GM19043 (cell line): ENCODE results near the gene ADAMTS8.

Experiments
- ATAC-seq: cut with Tn5 transposase; IDR thresholded peaks from one replicate; pipeline ENCODE4 v1.9.1; 2021; ENCODE audit warnings: low read depth; ENCODE audit not compliant: unreplicated experiment

ADAMTS8 gene, protein sequence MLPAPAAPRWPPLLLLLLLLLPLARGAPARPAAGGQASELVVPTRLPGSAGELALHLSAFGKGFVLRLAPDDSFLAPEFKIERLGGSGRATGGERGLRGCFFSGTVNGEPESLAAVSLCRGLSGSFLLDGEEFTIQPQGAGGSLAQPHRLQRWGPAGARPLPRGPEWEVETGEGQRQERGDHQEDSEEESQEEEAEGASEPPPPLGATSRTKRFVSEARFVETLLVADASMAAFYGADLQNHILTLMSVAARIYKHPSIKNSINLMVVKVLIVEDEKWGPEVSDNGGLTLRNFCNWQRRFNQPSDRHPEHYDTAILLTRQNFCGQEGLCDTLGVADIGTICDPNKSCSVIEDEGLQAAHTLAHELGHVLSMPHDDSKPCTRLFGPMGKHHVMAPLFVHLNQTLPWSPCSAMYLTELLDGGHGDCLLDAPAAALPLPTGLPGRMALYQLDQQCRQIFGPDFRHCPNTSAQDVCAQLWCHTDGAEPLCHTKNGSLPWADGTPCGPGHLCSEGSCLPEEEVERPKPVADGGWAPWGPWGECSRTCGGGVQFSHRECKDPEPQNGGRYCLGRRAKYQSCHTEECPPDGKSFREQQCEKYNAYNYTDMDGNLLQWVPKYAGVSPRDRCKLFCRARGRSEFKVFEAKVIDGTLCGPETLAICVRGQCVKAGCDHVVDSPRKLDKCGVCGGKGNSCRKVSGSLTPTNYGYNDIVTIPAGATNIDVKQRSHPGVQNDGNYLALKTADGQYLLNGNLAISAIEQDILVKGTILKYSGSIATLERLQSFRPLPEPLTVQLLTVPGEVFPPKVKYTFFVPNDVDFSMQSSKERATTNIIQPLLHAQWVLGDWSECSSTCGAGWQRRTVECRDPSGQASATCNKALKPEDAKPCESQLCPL

DNA sequence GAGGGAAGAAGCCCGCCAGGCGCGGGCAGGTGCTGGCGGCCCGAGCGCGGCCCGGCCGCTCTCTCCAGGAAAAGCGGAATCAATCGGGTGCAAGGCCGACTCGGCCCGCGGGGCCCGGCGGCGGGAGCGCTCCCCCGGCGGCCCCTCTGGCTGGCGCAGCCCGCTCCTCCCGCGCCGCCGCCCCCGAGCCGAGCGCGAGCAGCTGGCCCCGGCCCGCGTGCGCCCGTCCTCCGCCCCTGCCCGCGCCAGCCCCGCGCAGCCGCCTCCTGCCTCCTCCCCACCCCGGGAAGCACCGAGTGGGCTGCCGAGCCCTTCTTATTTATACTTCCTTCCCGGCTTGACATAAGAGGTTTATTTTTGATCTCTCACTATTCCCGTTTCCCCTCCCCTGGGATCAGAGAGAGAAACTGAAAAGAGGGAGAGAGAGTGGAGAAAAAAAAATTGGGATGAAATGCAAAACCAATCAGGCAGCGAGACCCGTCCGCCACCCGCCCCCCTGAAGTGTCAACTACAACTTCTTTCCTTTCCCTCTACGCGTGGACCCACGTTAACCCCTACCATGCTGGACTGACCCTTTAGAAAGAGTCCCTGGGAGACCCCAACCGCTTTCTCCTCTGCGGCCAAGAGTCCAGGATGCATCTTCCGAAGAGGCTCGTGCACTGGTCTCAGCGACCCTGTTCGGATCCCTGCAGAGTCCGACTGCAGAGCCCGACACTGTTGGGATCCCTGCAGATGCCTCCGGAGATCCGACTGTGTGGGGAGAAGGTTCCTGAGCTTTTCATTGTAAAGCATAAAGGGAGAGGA lies at the start of gene ADAMTS8:
TSS of gene ADAMTS8 (minus strand) at position 294 of the 804 bp plus-strand sequence. CDS start 323 bp downstream, outside the sequence.
- ATAC-seq, result no peak

DNA sequence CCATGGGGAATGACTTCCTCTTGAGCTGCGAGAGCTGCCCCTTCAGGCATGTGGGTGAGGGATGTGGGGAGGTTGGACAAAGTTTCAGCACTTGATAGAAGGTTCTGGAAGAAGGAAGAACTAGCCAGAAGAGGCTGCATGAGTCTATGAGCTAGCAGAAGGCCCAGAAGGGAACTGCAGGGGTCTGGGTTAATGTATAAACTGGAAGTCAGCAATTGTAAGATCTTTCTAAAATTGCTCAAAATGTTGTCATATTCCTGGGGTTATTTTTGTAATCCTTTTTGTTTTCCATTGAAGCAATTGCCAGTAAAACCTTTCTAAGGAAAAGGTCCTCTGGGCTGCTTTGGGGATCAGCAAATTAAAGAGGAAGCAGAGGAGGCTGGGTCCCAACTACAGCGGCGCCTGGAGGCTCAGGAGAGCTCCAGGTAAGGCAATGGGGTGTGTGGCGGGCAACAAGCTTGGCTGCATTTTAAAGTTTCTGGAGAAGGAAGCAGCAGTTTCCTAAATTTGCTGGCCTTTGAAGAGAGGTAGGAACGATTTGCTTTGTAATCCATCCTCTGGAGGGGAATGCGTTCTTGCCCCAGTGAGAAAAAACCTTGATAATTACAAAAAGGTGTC lies 49.3 kb upstream of the ADAMTS8 start:
- no peak for ATAC-seq

DNA sequence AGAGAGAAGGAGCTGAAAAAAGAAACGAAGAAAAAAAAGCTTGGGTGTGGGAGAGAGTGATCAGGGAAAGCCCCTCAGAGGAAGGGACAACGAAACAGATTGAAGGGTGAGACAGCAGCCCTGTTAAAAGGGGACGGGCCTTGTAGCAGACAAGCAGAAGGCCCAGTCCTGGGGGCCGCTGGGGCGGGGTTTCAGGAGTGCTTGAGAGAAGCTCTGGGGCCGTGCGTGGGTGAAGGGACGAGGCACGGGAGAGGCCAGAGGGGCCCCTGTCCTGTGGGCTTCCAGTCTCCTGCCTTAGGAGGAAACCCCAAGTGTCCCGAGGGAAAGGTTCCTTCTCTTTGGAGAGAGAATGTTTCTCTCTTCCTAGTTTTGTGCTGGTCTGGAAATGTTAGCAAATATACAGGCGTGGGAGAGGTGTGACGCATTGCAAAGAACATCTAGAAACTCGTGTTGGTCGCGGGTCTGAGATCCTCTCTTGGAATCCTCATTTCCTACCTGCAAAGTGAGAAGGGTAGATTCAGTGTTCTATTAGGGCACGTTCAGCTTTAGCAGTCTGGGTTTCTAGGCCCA lies 48.6 kb upstream of the ADAMTS8 start:
- ATAC-seq, result no peak

DNA sequence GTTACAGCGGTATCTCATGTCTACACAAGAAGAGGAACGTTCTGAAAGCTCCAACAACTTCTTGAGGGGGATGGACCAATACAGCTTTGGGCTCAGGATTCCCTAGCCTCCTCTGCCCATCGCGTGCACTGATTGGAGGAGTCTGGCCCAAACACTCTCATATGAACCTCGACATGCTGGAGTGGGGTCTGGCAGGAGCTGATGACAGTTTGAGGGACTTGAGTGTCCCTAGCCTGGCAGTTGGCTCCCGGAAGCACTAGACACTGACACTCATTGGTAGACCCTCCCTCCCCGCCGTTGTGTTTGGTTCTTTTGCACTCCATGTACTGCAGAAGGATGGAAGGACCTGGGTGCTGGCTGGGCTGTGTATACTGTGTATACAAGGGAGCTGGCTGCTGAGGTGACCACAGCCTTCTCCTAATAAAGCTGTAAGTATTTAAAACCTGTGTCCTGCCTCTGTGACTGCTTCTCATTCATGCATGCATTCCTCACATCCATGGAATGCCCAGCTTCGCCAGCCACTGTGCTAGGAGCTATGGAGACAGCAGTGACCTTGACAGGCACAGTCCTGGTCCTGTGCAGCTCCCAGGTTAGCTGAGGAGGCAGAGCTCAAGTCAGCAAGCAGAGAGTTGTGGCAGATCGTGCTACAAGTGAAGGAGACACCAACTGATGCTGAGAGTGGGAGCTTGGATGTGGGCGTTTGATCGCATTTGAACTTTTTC lies 48.0 kb upstream of the ADAMTS8 start:
- ATAC-seq, result no peak

DNA sequence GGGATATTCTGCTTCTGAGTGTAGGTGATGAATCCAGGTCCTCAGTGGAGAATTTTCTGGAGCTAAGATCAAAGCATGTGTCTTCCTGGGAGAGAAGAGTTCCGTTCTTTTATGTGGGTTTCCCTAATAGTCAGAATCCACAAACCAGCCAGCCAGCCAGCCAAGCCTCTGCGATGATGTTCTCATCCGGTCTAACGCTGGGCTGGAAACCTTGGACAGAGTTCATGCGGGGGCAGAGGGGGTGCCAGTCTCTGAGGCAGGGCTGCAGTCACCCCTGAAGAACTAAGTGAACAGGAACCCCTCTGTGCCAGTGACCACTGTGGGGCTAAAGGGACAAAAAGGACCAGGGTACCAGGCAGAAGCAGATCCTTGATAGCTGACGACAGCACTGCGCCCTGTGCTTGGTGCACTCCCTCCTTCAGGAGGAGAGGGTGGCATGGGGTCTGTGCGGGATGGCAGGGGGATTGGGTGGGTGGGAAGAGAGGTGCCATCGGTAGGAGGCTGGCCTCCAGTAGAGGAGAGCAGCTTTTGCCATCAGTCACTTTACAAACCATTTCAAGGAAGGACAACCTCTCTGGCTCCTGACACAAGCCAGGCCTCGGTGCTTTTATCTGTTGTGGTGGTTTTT lies 47.1 kb upstream of the ADAMTS8 start:
- no peak for ATAC-seq

DNA sequence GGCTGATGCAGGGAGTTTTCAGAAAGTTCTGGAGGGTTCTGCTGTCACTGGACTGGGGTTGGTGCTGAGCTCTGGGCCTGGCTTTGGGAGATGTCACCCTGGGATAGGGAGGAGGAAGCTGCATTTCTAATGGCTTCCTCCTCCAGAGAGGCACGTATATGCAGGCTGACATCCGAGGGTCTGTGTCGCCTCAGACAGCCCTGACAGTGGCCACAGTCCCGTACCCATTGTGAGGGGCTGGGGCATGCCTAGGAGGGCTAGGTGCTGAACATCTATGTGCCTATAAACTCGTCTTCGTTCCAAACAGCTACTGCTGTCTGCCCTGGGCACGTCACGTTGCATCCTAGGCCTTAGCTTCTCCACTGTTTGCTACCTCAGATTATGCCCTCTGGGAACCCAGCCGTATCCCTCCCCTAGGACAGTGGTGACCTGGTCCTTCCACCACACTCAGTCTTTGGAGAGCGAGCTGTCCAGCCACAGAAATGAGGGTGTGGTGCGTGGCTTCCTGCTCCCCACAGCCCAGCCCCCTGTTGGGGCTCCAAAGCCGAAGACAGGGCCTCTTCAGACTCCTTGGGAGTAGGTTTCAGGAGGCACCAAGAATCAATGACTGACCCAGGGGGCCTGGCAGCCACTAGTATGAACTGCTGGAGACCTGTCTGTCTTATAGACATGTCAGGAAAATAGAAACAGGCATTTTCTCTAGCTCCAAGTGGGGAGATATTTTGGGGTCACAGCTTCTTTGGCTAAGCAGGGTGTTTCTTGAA lies 46.4 kb upstream of the ADAMTS8 start:
- no peak for ATAC-seq

DNA sequence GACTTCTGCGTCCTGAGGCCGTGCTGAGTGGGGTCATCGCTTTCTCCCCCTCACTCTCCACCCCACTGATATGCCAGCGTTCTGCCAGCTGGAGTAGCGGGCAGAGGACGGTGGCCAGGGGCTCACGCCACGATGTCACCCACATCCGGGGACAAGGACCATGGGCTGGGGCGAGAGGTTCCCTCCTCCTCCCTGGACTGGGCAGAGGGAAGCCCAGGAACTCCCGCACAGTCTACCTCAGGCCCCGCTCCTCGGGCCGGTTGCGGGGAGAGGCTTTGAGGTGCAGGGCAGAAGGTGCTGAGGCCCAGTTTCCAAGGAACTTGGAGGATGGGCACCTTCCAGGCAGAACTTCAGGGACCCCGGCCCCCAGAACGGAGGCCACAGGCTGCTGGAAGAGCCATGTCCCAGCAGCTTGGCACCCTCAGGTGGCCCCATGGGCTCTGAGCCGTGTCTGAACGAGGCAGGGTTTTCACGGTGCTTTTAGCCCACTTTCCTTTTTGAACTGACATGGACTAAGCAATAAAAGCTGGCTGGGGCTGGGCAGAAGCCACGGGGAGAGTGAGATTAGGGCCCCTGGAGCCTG lies 45.5 kb upstream of the ADAMTS8 start:
- no peak for ATAC-seq

DNA sequence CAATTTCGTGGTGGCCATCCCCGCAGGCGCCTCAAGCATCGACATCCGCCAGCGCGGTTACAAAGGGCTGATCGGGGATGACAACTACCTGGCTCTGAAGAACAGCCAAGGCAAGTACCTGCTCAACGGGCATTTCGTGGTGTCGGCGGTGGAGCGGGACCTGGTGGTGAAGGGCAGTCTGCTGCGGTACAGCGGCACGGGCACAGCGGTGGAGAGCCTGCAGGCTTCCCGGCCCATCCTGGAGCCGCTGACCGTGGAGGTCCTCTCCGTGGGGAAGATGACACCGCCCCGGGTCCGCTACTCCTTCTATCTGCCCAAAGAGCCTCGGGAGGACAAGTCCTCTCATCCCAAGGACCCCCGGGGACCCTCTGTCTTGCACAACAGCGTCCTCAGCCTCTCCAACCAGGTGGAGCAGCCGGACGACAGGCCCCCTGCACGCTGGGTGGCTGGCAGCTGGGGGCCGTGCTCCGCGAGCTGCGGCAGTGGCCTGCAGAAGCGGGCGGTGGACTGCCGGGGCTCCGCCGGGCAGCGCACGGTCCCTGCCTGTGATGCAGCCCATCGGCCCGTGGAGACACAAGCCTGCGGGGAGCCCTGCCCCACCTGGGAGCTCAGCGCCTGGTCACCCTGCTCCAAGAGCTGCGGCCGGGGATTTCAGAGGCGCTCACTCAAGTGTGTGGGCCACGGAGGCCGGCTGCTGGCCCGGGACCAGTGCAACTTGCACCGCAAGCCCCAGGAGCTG lies 44.8 kb upstream of the ADAMTS8 start:
- ATAC-seq, result no peak

DNA sequence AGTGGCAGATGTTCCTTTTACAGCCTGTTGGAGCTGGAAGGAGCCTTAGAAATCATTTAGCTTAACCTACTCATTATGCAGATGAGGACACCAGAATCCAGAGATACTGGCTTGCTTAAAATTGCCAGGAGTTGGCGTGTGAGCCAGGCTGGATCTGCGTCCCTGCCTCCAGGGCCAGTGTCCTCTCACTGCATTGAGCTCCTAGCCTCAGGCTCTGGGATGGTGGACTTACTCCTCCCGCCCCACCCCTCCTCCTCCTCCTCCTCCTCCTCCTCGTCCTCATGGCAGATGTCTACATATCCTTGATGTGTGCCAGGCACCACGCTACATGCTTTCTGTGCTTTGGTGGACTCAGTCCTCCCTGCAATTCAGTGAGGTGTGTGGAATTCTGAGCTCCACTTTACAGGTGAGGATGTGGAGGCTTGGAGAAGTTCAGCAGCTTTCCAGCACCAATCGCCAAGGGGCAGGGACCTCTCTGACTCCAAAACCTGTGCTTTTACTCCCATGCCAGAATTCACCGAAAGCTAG lies 44.1 kb upstream of the ADAMTS8 start:
- no peak for ATAC-seq

DNA sequence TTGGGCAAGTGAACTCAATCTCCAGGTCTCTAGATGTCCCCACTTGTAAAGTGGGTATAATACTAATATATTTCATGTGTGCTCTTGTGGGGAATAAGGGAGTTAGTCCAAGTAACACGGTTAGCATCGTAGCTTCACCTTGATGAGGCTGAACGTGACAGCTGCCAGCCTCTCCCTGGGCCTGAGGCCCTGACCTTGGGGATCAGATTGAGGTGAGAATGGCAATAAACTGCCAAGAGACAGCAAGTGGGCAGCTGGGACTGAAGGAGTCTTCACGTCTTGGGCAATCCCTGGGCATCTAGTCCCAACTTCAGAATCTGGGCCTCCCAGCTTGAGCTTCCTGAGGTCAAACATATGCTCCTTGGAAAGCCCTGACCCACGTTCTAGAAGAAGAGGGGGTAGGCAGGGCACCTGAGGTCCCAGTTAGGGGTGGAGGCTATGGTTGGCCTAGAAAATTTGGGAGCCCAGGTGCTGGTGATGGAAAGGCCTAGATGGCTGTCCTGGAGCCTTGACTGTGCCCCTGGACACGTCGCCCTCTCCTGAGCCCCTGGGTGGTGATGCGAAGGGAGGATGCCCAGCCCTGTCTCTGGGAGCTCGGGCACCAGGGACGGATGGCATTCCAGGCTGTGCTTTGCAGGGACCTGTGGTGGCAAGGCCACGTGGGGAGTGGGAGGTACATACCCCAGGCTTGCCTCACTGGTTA lies 43.5 kb upstream of the ADAMTS8 start:
- no peak for ATAC-seq

DNA sequence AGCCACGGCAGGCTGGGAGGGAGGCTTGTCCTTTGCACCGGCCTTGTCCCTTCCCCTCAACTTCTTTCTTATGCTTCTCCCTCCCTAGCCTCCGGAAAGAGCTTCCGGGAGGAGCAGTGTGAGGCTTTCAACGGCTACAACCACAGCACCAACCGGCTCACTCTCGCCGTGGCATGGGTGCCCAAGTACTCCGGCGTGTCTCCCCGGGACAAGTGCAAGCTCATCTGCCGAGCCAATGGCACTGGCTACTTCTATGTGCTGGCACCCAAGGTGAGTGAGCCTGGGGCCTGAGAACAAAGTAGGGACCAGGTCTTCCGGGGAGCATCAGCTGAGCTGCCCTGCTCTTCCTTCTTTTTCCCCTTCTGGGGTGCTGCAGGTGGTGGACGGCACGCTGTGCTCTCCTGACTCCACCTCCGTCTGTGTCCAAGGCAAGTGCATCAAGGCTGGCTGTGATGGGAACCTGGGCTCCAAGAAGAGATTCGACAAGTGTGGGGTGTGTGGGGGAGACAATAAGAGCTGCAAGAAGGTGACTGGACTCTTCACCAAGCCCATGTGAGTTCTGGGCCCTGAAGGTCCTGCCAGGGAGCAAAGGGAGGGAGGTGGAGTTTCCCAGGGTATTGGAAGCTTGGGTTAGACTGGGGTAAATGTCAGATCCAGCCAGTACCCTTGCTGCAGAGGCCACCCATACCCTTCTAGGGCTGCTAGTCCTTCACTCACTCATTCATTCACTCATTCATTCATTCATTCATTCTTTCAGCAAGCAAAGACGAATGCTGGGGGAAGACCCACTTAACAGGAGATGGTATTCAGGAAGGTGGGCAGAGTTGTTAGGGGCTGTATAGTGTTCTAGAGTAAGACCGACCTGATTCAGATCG lies 42.7 kb upstream of the ADAMTS8 start:
- ATAC-seq, result no peak

DNA sequence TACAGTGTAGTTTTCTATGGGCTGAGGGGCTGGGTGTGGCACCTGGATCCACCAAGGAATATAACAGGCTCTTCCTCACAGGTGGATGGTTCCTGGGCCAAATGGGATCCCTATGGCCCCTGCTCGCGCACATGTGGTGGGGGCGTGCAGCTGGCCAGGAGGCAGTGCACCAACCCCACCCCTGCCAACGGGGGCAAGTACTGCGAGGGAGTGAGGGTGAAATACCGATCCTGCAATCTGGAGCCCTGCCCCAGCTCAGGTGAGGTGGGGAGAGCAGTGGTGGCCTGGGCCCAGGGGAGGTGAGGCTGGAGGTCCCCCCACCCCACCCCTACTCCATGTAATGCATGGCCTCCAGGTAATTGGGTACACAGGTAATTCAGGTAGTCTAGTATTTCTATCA lies 40.8 kb upstream of the ADAMTS8 start:
- ATAC-seq, result no peak

DNA sequence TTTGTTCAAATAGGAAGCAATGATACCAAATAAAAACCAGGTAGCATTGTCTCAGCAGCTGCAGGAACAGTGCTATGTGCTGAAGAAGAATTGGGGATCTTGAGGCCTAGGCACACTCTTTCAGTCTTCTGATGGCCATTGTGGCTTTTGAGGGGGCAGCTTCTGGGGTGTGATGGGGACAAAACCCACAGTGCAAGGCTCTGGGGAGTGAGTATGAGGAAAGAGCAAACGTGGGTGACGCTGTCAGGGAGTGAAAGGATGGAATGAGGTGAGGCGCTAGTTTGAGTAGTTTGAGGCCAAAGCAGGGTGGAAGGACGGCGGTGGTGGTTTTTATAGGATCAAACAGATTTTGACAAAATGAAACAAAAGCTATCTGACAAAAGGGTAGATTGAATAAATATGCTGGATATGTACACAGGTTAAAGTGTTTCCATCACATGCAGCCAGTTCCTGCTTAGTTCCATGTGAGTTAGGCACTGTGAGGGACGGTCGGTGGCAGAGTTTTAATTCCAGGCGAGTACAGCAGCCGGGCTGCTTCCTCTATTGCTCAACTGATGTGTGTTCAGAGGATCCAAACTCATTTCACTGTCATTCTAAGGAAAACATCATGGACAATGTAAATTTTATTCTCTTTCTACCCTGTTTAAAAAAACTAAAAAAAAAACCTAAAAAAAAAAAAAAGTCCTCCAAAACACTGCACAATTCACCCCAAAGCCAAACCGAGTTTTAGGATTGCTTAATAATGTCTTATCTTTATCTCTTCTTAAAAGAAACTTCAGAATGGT lies 38.9 kb upstream of the ADAMTS8 start:
- no peak for ATAC-seq

DNA sequence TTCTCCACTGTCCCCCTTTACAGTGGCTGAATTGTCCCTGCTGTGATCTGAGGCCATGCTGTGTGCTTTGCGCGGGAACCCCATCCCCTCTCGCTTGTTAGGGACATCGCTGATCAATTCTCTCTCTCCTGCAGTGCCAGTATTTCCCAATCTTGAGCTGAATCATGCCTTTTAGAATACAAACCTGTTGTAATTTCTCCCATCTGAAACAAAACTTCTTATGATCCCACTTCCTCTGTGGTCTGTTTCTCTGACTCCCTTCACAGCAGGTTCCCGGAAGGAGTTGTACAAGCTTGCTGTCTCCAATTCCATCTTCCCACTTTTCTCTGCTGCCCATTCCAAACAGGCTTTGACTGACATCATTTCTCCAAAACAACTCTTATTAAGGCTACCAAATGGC lies 36.9 kb upstream of the ADAMTS8 start:
- no peak for ATAC-seq
